Neuronal stem cell (in vitro differentiated cells): ENCODE data around the gene OBSCN.

Source experiments
- DNase-seq: peaks from one replicate; pipeline ENCODE4 v3.0.0-alpha.2; 2013; ENCODE audit warnings: low spot score
- H2AFZ ChIP-seq: one replicate; pipeline ENCODE4 v1.6.1; 2013; ENCODE audit warnings: mild to moderate bottlenecking, low read length, inconsistent platforms
- H2AK5ac ChIP-seq: 2 replicates; pipeline ENCODE4 v1.6.1; 2013; ENCODE audit warnings: low read depth, mild to moderate bottlenecking, inconsistent platforms, low read length, moderate library complexity, mixed read lengths
- H2BK120ac ChIP-seq: 2 replicates; pipeline ENCODE4 v1.6.1; 2013; ENCODE audit warnings: low read depth, mild to moderate bottlenecking, inconsistent platforms, low read length, moderate library complexity, mixed read lengths
- H2BK12ac ChIP-seq: one replicate; pipeline ENCODE4 v1.6.1; 2013; ENCODE audit warnings: low read length, inconsistent platforms
- H2BK15ac ChIP-seq: 2 replicates; pipeline ENCODE4 v1.6.1; 2013; ENCODE audit warnings: mild to moderate bottlenecking, low read length, inconsistent platforms, mixed read lengths
- H2BK5ac ChIP-seq: one replicate; pipeline ENCODE4 v1.6.1; 2013; ENCODE audit warnings: inconsistent platforms, mild to moderate bottlenecking, low read length, moderate library complexity
- H3K14ac ChIP-seq: one replicate; pipeline ENCODE4 v1.6.1; 2013; ENCODE audit warnings: low read length, inconsistent platforms
- H3K18ac ChIP-seq: 2 replicates; pipeline ENCODE4 v1.6.1; 2013; ENCODE audit warnings: low read length, inconsistent platforms
- H3K23ac ChIP-seq: 2 replicates; pipeline ENCODE4 v1.6.1; 2013; ENCODE audit warnings: low read depth, mild to moderate bottlenecking, mixed read lengths, low read length, inconsistent platforms; ENCODE audit not compliant: poor library complexity
- H3K27ac ChIP-seq: replicated peaks from 3 replicates; pipeline ENCODE4 v1.5.1; 2013; ENCODE audit warnings: low read length, inconsistent platforms
- H3K27me3 ChIP-seq, 3 experiments: 2 replicates each; pipeline ENCODE4 v1.6.1; 2013; ENCODE audit warnings: low read length in 3 of 3, mild to moderate bottlenecking in 2 of 3, inconsistent platforms in 1 of 3, low read depth in 1 of 3, mixed read lengths in 1 of 3, moderate library complexity in 1 of 3; ENCODE audit not compliant: control insufficient read depth in 3 of 3, insufficient read depth in 3 of 3
- H3K36me3 ChIP-seq, 2 donors: replicated peaks in 1 of 2; 2 replicates each; pipeline ENCODE4 v1.6.1; 2013; ENCODE audit warnings: low read length in 2 of 2; ENCODE audit not compliant: control insufficient read depth in 2 of 2, insufficient read depth in 2 of 2
- H3K4ac ChIP-seq: 2 replicates; pipeline ENCODE4 v1.6.1; 2013; ENCODE audit warnings: inconsistent platforms, mild to moderate bottlenecking, low read length, moderate library complexity
- H3K4me1 ChIP-seq, 2 donors: 1 replicate in 1 of 2; 2 replicates in 1 of 2; pipeline ENCODE4 v1.6.1; 2013; ENCODE audit warnings: low read length in 2 of 2, low read depth in 1 of 2; ENCODE audit not compliant: control insufficient read depth in 2 of 2, insufficient read depth in 1 of 2
- H3K4me2 ChIP-seq: one replicate; pipeline ENCODE4 v1.6.1; 2013; ENCODE audit warnings: mild to moderate bottlenecking, low read length, inconsistent platforms; ENCODE audit not compliant: insufficient read depth, poor library complexity, severe bottlenecking
- H3K4me3 ChIP-seq, 2 donors: 2 replicates each; pipeline ENCODE4 v1.5.1; 2013; ENCODE audit warnings: low read length in 2 of 2, mild to moderate bottlenecking in 2 of 2, inconsistent platforms in 1 of 2, moderate library complexity in 1 of 2
- H3K79me1 ChIP-seq: one replicate; pipeline ENCODE4 v1.6.1; 2013; ENCODE audit warnings: low read depth, mild to moderate bottlenecking, inconsistent platforms, low read length, moderate library complexity
- H3K9ac ChIP-seq: one replicate; pipeline ENCODE4 v1.6.1; 2013; ENCODE audit warnings: mild to moderate bottlenecking, low read depth, low read length, inconsistent platforms; ENCODE audit not compliant: poor library complexity
- H3K9me3 ChIP-seq, 2 donors: replicated peaks in 1 of 2; 2 replicates each; pipeline versions ENCODE3 to v1.6.1; 2013; ENCODE audit warnings: low read length in 2 of 2, mild to moderate bottlenecking in 2 of 2, inconsistent platforms in 1 of 2, low read depth in 1 of 2, mixed read lengths in 1 of 2, moderate library complexity in 1 of 2; ENCODE audit not compliant: control insufficient read depth in 2 of 2, insufficient read depth in 1 of 2
- H4K8ac ChIP-seq: one replicate; pipeline ENCODE4 v1.6.1; 2013; ENCODE audit warnings: low read depth, mild to moderate bottlenecking, inconsistent platforms, low read length, moderate library complexity
- H4K91ac ChIP-seq: one replicate; pipeline ENCODE4 v1.6.1; 2013; ENCODE audit warnings: low read length, low read depth, mild to moderate bottlenecking, inconsistent platforms; ENCODE audit not compliant: poor library complexity
- WGBS, 2 donors: extraction: QIAGEN DNeasy Blood & Tissue Kit; methylation state at CpG; one replicate each; pipeline ENCODE4 v1.1.7; 2013; ENCODE audit warnings: missing lambda C conversion rate in 2 of 2, mixed read lengths in 1 of 2; ENCODE audit not compliant: insufficient read length in 2 of 2, insufficient replicate concordance in 1 of 2; ENCODE audit errors: extremely low coverage in 2 of 2; 5-methylcytosine and 5-hydroxymethylcytosine counted together

The OBSCN gene

GRCh38 chr1:228364706-228365213 is 156.9 kb downstream of the OBSCN start:
- no peak overlapping the region for H3K9ac ChIP-seq
- no peak overlapping the region for H2AK5ac ChIP-seq
- peak overlapping the region; percentile 24 for H4K91ac ChIP-seq
- peak overlapping the region; percentile 85 for H3K23ac ChIP-seq
- H2BK15ac ChIP-seq: no peak overlapping the region
- H3K9me3 ChIP-seq: no peaks in the 10 kb centered on the region
- no peak overlapping the region for H2BK120ac ChIP-seq
- H3K18ac ChIP-seq: peak overlapping the region; percentile 57
- H2BK5ac ChIP-seq: peak overlapping the region; percentile 75
- peak overlapping the region; percentile 89 for H3K4ac ChIP-seq
- H4K8ac ChIP-seq: no peak overlapping the region
- DNase-seq: no peak
- peak overlapping the region; percentile 38 for H3K14ac ChIP-seq
- no CpG with 5 or more reads among the region's 19 CpGs for WGBS, 2 donors
- no peak overlapping the region for H3K27ac ChIP-seq
- peaks cover 4% of the 10 kb centered on the region for H3K79me1 ChIP-seq
- no peaks in the 10 kb centered on the region for H3K36me3 ChIP-seq
- H3K27me3 ChIP-seq: peaks cover 0 to 6% (median 0%) of the 10 kb centered on the region in 3 experiments
- H2BK12ac ChIP-seq: no peak overlapping the region
- H3K4me2 ChIP-seq: no peak overlapping the region
- H2AFZ ChIP-seq: no peak overlapping the region
- H3K4me1 ChIP-seq: no peaks in the 10 kb centered on the region
- H3K4me3 ChIP-seq: no peak overlapping the region

DNA sequence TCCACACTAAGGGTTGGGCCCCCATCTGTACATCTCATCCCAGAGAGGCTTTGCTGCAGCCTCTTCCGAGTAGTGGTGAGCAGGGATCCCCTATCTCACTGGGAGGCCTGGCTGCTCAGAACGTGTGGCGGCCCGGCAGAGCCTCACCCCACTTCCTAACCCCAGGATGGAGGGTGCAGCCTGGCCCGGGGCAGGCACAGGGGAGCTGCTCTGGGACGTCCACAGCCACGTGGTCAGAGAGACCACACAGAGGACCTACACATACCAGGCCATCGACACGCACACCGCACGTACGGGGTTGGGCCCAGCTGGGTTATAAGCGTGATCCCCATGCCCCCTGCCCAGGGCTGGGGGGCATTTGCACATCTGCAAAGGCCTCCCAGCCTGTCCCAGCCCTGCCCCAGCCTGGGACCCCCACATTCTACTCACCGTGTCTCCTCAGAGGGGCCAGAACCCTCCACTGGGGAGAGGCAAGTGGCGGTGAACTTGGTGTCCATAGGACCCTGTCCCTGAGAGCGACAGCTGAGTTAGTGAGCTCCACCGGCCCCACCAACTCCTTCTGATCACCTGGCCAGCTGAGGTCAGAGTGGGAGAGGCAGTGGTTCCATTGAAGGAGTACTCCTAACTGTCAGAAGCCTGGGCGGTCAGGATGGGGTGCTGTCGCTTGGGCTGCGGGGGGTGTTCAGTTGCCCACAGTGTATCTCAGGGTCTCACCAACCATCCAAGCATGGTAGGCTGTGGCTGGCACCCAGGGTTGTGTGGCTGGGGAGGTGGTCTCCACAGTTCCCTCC is 157.6 kb downstream of the OBSCN start:
- no peaks in the 10 kb centered on the region for H3K4me1 ChIP-seq
- H2BK120ac ChIP-seq: no peak overlapping the region
- H3K27me3 ChIP-seq: peaks cover 0 to 6% (median 0%) of the 10 kb centered on the region in 3 experiments
- no peak overlapping the region for H2AK5ac ChIP-seq
- H4K8ac ChIP-seq: no peak overlapping the region
- no peaks in the 10 kb centered on the region for H3K36me3 ChIP-seq
- no peak overlapping the region for H2BK15ac ChIP-seq
- H3K4me2 ChIP-seq: no peak overlapping the region
- no peaks in the 10 kb centered on the region for H3K9me3 ChIP-seq
- H3K79me1 ChIP-seq: peaks cover 4% of the 10 kb centered on the region
- DNase-seq: no peak
- H3K4me3 ChIP-seq: no peak overlapping the region
- H4K91ac ChIP-seq: peak overlapping the region; percentile 24
- no CpG with 5 or more reads among the region's 20 CpGs for WGBS, 2 donors
- H3K14ac ChIP-seq: peak overlapping the region; percentile 38
- H2BK5ac ChIP-seq: peak overlapping the region; percentile 75
- H3K23ac ChIP-seq: peak overlapping the region; percentile 89
- peak overlapping the region; percentile 80 for H3K18ac ChIP-seq
- no peak overlapping the region for H3K9ac ChIP-seq
- H3K27ac ChIP-seq: no peak overlapping the region
- no peak overlapping the region for H3K4ac ChIP-seq
- peak overlapping the region; percentile 73 for H2BK12ac ChIP-seq
- no peak overlapping the region for H2AFZ ChIP-seq

DNA sequence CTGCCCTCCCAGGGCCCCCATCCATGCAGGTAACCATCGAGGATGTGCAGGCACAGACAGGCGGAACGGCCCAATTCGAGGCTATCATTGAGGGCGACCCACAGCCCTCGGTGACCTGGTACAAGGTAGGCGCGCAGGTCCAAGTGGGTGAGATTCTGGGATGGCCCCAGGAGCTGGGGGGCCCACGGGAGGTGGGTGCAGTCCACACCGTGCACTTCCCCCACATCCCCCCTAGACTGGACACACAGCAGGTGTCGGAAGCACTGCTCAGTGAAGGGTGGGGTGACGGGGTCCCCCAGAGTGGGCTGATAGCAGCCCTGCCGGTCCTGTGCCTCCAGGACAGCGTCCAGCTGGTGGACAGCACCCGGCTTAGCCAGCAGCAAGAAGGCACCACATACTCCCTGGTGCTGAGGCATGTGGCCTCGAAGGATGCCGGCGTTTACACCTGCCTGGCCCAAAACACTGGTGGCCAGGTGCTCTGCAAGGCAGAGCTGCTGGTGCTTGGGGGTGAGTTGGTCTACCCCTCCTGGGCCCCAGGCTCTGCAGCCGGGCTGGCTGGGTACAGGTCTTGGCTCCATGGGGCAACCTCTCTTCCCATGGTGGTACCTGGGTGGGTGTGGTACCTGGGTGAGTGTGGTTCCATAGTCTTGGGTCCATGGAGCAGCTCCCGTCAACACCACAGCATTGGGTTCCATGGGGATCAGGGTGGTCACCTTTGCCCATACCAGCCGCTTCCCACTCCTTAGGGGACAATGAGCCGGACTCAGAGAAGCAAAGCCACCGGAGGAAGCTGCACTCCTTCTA is 158.4 kb downstream of the OBSCN start:
- Histone ChIP-seq H2BK120ac (no peak overlapping the region), H3K14ac (no peak overlapping the region), H2AFZ (no peak overlapping the region), H2BK5ac (peak overlapping the region; percentile 13), H3K4ac (no peak overlapping the region), H4K91ac (no peak overlapping the region), H2BK15ac (no peak overlapping the region), H3K4me1 (no peaks in the 10 kb centered on the region), H2BK12ac (peak overlapping the region; percentile 73), H3K36me3 (no peaks in the 10 kb centered on the region), H3K27ac (no peak overlapping the region), H3K9ac (no peak overlapping the region), H3K18ac (peak overlapping the region; percentile 80), H3K23ac (peak overlapping the region; percentile 89), H3K4me2 (no peak overlapping the region), H3K9me3 (no peaks in the 10 kb centered on the region), H2AK5ac (peak overlapping the region; percentile 56), H3K27me3 (peaks cover 0 to 6% (median 0%) of the 10 kb centered on the region in 3 experiments), H3K4me3 (no peak overlapping the region), H4K8ac (peak overlapping the region; percentile 43), H3K79me1 (peaks cover 4% of the 10 kb centered on the region)
- no peak for DNase-seq
- WGBS, 2 donors: no CpG with 5 or more reads among the region's 23 CpGs
